Chondrocyte (in vitro differentiated cells): ENCODE data around the gene KEAP1. TPM values are rescaled to one million over a fixed set of nuclear protein-coding genes. Genes with fewer than 3 reads are reported as not detected.

ENCODE experiments used
- DNase-seq: peaks from one replicate; pipeline ENCODE4 v3.0.0; 2021; ENCODE audit warnings: mixed read lengths, low spot score
- H3K27ac Mint-ChIP-seq: one replicate; pipeline ENCODE4 v1.8.0; 2021; ENCODE audit warnings: mild to moderate bottlenecking, moderate library complexity, mixed read lengths; ENCODE audit not compliant: unreplicated experiment
- H3K27me3 Mint-ChIP-seq: 2 replicates; pipeline ENCODE4 v1.8.0; 2021; ENCODE audit warnings: low read depth, mixed read lengths
- H3K36me3 Mint-ChIP-seq: 2 replicates; pipeline ENCODE4 v1.8.0; 2021; ENCODE audit warnings: low read depth, mixed read lengths
- H3K4me1 Mint-ChIP-seq: 2 replicates; pipeline ENCODE4 v1.8.0; 2021; ENCODE audit warnings: low read depth, mild to moderate bottlenecking, mixed read lengths
- H3K4me3 Mint-ChIP-seq: one replicate; pipeline ENCODE4 v1.8.0; 2021; ENCODE audit warnings: mild to moderate bottlenecking, moderate library complexity, mixed read lengths; ENCODE audit not compliant: unreplicated experiment
- H3K9me3 Mint-ChIP-seq: 2 replicates; pipeline ENCODE4 v1.8.0; 2021; ENCODE audit warnings: low read depth, mixed read lengths
- microRNA-seq: library from miRNA; unstranded; fragments of <30 nt; microRNA quantifications from one replicate; pipeline ENCODE4 v1.2.0, GENCODE V29; 2020; ENCODE audit warnings: borderline number of aligned reads
- total RNA-seq: library from RNA; stranded (reverse); gene quantifications from 3 replicates; pipeline ENCODE4 v1.2.1, GENCODE V29; 2021
- TF ChIP-seq, protein P1 (sequence below): fragments of 200-600 bp; sonication (generic); IDR thresholded peaks from 2 replicates; pipeline ENCODE4 v1.5.0; 2021; ENCODE audit warnings: antibody characterized with exemption, mild to moderate bottlenecking, moderate library complexity

Gene KEAP1
- total RNA-seq, 1 donor from 2014 or later, result 69.3 TPM

DNA sequence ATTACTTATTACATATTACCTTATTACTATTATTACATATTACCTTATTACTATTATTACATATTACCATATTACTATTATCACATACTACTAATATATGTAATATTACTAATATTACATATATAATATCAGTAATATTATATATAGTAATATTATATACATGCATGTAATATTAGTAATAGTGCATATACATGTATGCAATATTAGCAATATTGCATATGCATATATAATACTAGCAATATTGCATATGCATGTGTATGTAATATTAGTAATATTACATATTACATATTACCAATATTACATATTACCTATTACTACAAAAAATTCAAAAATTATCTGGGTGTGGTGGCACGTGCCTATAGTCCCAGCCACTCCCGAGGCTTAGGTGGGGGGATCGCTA is 60.5 kb downstream of the KEAP1 start:
- Mint-ChIP-seq H3K9me3 (no peaks in the 10 kb centered on the region), H3K27me3 (no peaks in the 10 kb centered on the region), H3K27ac (no peak overlapping the region), H3K4me1 (no peaks in the 10 kb centered on the region), H3K36me3 (peaks cover 2% of the 10 kb centered on the region), H3K4me3 (no peak overlapping the region)
- no peak for DNase-seq
- TF ChIP-seq, protein P1, sequence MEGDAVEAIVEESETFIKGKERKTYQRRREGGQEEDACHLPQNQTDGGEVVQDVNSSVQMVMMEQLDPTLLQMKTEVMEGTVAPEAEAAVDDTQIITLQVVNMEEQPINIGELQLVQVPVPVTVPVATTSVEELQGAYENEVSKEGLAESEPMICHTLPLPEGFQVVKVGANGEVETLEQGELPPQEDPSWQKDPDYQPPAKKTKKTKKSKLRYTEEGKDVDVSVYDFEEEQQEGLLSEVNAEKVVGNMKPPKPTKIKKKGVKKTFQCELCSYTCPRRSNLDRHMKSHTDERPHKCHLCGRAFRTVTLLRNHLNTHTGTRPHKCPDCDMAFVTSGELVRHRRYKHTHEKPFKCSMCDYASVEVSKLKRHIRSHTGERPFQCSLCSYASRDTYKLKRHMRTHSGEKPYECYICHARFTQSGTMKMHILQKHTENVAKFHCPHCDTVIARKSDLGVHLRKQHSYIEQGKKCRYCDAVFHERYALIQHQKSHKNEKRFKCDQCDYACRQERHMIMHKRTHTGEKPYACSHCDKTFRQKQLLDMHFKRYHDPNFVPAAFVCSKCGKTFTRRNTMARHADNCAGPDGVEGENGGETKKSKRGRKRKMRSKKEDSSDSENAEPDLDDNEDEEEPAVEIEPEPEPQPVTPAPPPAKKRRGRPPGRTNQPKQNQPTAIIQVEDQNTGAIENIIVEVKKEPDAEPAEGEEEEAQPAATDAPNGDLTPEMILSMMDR, result no peak

DNA sequence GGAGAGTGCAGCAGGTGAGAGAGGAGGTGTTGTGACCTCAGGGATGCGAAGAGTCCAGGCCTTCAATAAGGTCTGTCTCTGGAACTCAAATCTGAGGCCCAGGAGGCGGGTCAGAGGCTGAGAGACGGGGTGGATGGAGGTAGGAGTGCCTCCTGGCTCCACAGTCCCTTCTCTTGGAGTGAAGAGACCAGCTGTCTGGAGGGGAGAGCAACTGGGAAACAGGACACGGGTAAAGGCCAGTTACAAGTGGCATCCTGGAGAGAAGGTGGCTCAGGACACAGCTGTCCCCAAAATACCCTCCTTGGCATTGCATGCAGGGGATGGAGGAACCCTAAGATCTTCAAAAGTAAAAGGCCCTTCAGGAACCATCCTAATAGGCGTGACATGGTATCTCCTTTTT is 63.6 kb downstream of the KEAP1 start:
- no peaks in the 10 kb centered on the region for H3K36me3 Mint-ChIP-seq
- DNase-seq, result no peak
- no peaks in the 10 kb centered on the region for H3K9me3 Mint-ChIP-seq
- no peaks in the 10 kb centered on the region for H3K27me3 Mint-ChIP-seq
- no peak overlapping the region for H3K27ac Mint-ChIP-seq
- no peaks in the 10 kb centered on the region for H3K4me1 Mint-ChIP-seq
- TF ChIP-seq, protein P1, result no peak
- H3K4me3 Mint-ChIP-seq, result no peak overlapping the region

Small RNAs within 50 kb of the gene (microRNA-seq; reads per million reads assigned to microRNA genes)
- gene MIR1238, result not detected

Other genes with a start within 250 kb of the KEAP1 start
- gene ICAM1, start 232.2 kb downstream of the KEAP1 start, total RNA-seq, result 3.5 to 21.8 TPM (median 19.0 TPM) in 3 replicates
- gene ICAM4, start 216.4 kb downstream of the KEAP1 start, total RNA-seq, result 0.31 TPM in 1 of 3 replicates, not detected in the others
- gene ICAM5, start 213.4 kb downstream of the KEAP1 start, total RNA-seq, result 2.2 to 9.3 TPM (median 8.9 TPM) in 3 replicates
- gene ZGLP1, start 193.5 kb downstream of the KEAP1 start, total RNA-seq, result 3.4 to 6.2 TPM (median 4.3 TPM) in 3 replicates
- gene FDX2, start 187.3 kb downstream of the KEAP1 start, total RNA-seq, result 21.0 to 22.3 TPM (median 21.2 TPM) in 3 replicates
- 32.3 to 38.2 TPM (median 33.0 TPM) in 3 replicates for gene RAVER1, start 169.8 kb downstream of the KEAP1 start, total RNA-seq
- 14.0 to 17.0 TPM (median 15.3 TPM) in 3 replicates for gene ICAM3, start 163.7 kb downstream of the KEAP1 start, total RNA-seq
- gene TYK2, start 122.8 kb downstream of the KEAP1 start, total RNA-seq, result 94.4 to 132 TPM (median 104 TPM) in 3 replicates
- gene CDC37, start 99.8 kb downstream of the KEAP1 start, total RNA-seq, result 137 to 159 TPM (median 141 TPM) in 3 replicates
- gene PDE4A, start 82.8 kb downstream of the KEAP1 start, total RNA-seq, result 16.8 to 18.9 TPM (median 18.8 TPM) in 3 replicates
- 3.7 to 6.7 TPM (median 6.4 TPM) in 3 replicates for gene S1PR5, start 14.1 kb upstream of the KEAP1 start, total RNA-seq
- gene ATG4D, start 40.5 kb upstream of the KEAP1 start, total RNA-seq, result 14.8 to 23.2 TPM (median 21.7 TPM) in 3 replicates
- gene KRI1, start 62.7 kb upstream of the KEAP1 start, total RNA-seq, result 14.2 to 16.1 TPM (median 15.4 TPM) in 3 replicates
- 8.3 to 12.0 TPM (median 10.4 TPM) in 3 replicates for gene CDKN2D, start 65.6 kb upstream of the KEAP1 start, total RNA-seq
- gene AP1M2, start 84.0 kb upstream of the KEAP1 start, total RNA-seq, result 0.45 TPM in 1 of 3 replicates, not detected in the others
- gene SLC44A2, start 122.2 kb upstream of the KEAP1 start, total RNA-seq, result 132 to 223 TPM (median 220 TPM) in 3 replicates
- gene ILF3, start 151.0 kb upstream of the KEAP1 start, total RNA-seq, result 156 to 234 TPM (median 171 TPM) in 3 replicates
- gene QTRT1, start 198.1 kb upstream of the KEAP1 start, total RNA-seq, result 28.2 to 50.2 TPM (median 33.7 TPM) in 3 replicates
- 106 to 125 TPM (median 116 TPM) in 3 replicates for gene DNM2, start 214.7 kb upstream of the KEAP1 start, total RNA-seq